ENCODE data around the gene GCH1. TPM values are rescaled to one million over a fixed set of nuclear protein-coding genes. Genes with fewer than 3 reads are reported as not detected.
A peak's percentile ranks its signal among the peaks of the same experiment; 100 is the strongest.
"Not testable (repeated sequence)": the region's sequence is repeated elsewhere in the genome, so short reads cannot be mapped to it uniquely, and the experiment has no call there.

Gene GCH1
- total and polyA plus RNA-seq, 2 donors from 2014 or later, result 9.2 to 12.3 TPM

DNA sequence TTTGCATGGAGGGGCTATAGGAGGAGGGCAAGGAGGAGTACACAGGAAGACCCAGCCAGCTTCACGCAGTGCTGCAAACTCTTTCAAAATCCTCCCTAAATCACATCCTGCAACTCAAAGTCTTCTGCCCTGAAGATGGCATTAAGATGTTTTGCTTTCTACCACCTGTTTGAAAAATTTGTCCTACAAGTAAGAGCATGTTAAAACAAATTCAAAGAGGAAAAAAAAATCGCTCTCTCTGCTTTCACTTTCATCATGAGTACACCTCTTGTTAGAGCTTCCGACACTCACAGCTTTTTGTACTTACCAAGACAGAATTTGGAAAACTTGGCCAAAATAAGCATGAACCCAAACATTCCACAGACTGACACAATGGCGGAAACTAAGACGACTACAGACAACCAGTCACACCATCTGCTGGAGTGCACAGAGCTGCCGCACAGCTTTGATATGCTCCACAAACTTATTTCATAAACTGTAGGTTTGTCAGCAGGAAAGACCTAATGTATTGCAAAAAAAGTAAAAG is 21.3 kb downstream of the GCH1 start:
- H3K27ac ChIP-seq (ENCODE audit: low read depth in 2 of 2, low read length in 2 of 2), result peak overlapping the region; percentile 23 to 70

GRCh38 chr14:54877703-54878021 is 25.0 kb downstream of the GCH1 start:
- Histone ChIP-seq H3K27ac (ENCODE audit: low read depth in 2 of 2, low read length in 2 of 2) (no peak overlapping the region), H3K9me3 (ENCODE audit: control insufficient read depth in 2 of 3, insufficient read depth in 1 of 3, low read length in 3 of 3) (no peaks in the 10 kb centered on the region), H3K4me1 (ENCODE audit: control insufficient read depth in 2 of 3, insufficient read depth in 2 of 3, low read depth in 1 of 3, low read length in 3 of 3) (peaks cover 0 to 7% (median 4%) of the 10 kb centered on the region in 3 donors), H3K9ac (ENCODE audit: low read length in 3 of 3) (no peak overlapping the region), H3K36me3 (ENCODE audit: control insufficient read depth in 2 of 3, insufficient read depth in 3 of 3, low read length in 3 of 3) (no peaks in the 10 kb centered on the region), H3K27me3 (ENCODE audit: control insufficient read depth, insufficient read depth, low read length) (no peaks in the 10 kb centered on the region), H3K4me3 (ENCODE audit: low read length in 3 of 3) (no peak overlapping the region)
- no peak for DNase-seq
- intact Hi-C loops (cut with DNase I), result no loop called here
- FAIRE-seq, result no peak
- no peak for TF ChIP-seq CTCF (IDR thresholded peaks at IDR 0.05; ENCODE audit: borderline replicate concordance, extremely low read depth, insufficient read depth)

More for the DNA sequence above, 21.3 kb downstream of the GCH1 start:
- Histone ChIP-seq H3K27me3 (ENCODE audit: control insufficient read depth, insufficient read depth, low read length) (no peaks in the 10 kb centered on the region), H3K36me3 (ENCODE audit: control insufficient read depth in 2 of 3, insufficient read depth in 3 of 3, low read length in 3 of 3) (no peaks in the 10 kb centered on the region), H3K4me3 (ENCODE audit: low read length in 3 of 3) (peak overlapping the region; percentile 40 to 65 (median 56)), H3K9ac (ENCODE audit: low read length in 3 of 3) (peak overlapping the region; percentile 6 to 60 (median 27)), H3K9me3 (ENCODE audit: control insufficient read depth in 2 of 3, insufficient read depth in 1 of 3, low read length in 3 of 3) (no peaks in the 10 kb centered on the region), H3K4me1 (ENCODE audit: control insufficient read depth in 2 of 3, insufficient read depth in 2 of 3, low read depth in 1 of 3, low read length in 3 of 3) (peaks cover 0 to 7% (median 4%) of the 10 kb centered on the region in 3 donors)
- intact Hi-C loops (cut with DNase I), result no loop called here
- no peak for FAIRE-seq
- DNase-seq, result peak in 2 of 5 donors; percentile 66 to 86
- TF ChIP-seq CTCF (IDR thresholded peaks at IDR 0.05; ENCODE audit: borderline replicate concordance, extremely low read depth, insufficient read depth), result no peak

DNA sequence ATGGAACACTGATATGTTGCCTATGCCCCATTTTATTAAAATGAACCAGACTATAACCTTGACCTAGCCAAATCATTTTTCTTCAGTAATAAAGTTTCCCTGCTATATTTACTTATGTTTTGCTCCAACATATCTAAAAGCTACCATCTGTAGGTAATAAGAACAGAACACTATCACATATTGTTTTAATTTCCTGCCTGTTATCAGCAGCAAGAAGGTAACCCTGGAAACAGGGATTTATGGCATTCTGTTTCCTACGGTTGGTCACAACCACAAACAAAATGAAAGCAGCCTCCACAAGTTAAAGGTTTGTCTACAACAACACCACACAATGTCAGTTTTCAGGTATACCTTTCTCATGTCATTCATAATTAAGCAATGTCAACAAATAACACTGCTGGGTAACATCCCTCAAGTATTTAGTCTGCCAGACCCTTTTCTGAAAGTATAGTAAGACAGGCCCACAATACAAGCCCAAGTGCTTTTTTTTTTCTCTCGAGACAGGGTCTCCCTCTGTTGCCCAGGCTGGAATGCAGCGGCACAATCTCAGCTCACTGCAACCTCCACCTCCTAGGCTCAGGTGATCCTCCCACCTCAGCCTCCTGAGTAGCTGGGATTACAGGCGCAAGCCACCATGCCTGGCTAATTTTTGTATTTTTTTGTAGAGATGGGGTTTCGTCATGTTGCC is 25.5 kb downstream of the GCH1 start:
- intact Hi-C loops (cut with DNase I), result no loop called here
- no peak overlapping the region for H3K9ac ChIP-seq (ENCODE audit: low read length in 3 of 3)
- peaks cover 0 to 4% (median 4%) of the 10 kb centered on the region in 3 donors for H3K4me1 ChIP-seq (ENCODE audit: control insufficient read depth in 2 of 3, insufficient read depth in 2 of 3, low read depth in 1 of 3, low read length in 3 of 3)
- H3K27ac ChIP-seq (ENCODE audit: low read depth in 2 of 2, low read length in 2 of 2), result no peak overlapping the region
- no peak for FAIRE-seq
- no peaks in the 10 kb centered on the region for H3K27me3 ChIP-seq (ENCODE audit: control insufficient read depth, insufficient read depth, low read length)
- no peak for TF ChIP-seq CTCF (IDR thresholded peaks at IDR 0.05; ENCODE audit: borderline replicate concordance, extremely low read depth, insufficient read depth)
- H3K4me3 ChIP-seq (ENCODE audit: low read length in 3 of 3), result no peak overlapping the region
- peak in 1 of 5 donors; percentile 60 for DNase-seq
- no peaks in the 10 kb centered on the region for H3K9me3 ChIP-seq (ENCODE audit: control insufficient read depth in 2 of 3, insufficient read depth in 1 of 3, low read length in 3 of 3)
- no peaks in the 10 kb centered on the region for H3K36me3 ChIP-seq (ENCODE audit: control insufficient read depth in 2 of 3, insufficient read depth in 3 of 3, low read length in 3 of 3)

DNA sequence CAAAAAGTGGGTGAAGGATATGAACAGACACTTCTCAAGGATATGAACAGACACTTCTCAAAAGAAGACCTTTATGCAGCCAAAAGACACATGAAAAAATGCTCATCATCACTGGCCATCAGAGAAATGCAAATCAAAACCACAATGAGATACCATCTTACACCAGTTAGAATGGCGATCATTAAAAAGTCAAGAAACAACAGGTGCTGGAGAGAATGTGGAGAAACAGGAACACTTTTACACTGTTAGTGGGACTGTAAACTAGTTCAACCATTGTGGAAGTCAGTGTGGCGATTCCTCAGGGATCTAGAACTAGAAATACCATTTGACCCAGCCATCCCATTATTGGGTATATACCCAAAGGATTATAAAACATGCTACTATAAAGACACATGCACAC is 27.0 kb downstream of the GCH1 start:
- H3K4me1 ChIP-seq (ENCODE audit: control insufficient read depth in 2 of 3, insufficient read depth in 2 of 3, low read depth in 1 of 3, low read length in 3 of 3); H3K9ac ChIP-seq (ENCODE audit: low read length in 3 of 3); H3K36me3 ChIP-seq (ENCODE audit: control insufficient read depth in 2 of 3, insufficient read depth in 3 of 3, low read length in 3 of 3); H3K4me3 ChIP-seq (ENCODE audit: low read length in 3 of 3); H3K27ac ChIP-seq (ENCODE audit: low read depth in 2 of 2, low read length in 2 of 2); DNase-seq; H3K27me3 ChIP-seq (ENCODE audit: control insufficient read depth, insufficient read depth, low read length); intact Hi-C loops (cut with DNase I); H3K9me3 ChIP-seq (ENCODE audit: control insufficient read depth in 2 of 3, insufficient read depth in 1 of 3, low read length in 3 of 3); FAIRE-seq: not testable (repeated sequence)

- H3K36me3 ChIP-seq (ENCODE audit: control insufficient read depth in 2 of 3, insufficient read depth in 3 of 3, low read length in 3 of 3); H3K9me3 ChIP-seq (ENCODE audit: control insufficient read depth in 2 of 3, insufficient read depth in 1 of 3, low read length in 3 of 3); H3K27ac ChIP-seq (ENCODE audit: low read depth in 2 of 2, low read length in 2 of 2); intact Hi-C loops (cut with DNase I); FAIRE-seq; H3K27me3 ChIP-seq (ENCODE audit: control insufficient read depth, insufficient read depth, low read length); H3K4me1 ChIP-seq (ENCODE audit: control insufficient read depth in 2 of 3, insufficient read depth in 2 of 3, low read depth in 1 of 3, low read length in 3 of 3): not testable (repeated sequence)
- peak in 4 of 5 donors; percentile 49 to 68 (median 54) for DNase-seq
- peak overlapping the region; percentile 62 to 73 (median 70) for H3K4me3 ChIP-seq (ENCODE audit: low read length in 3 of 3)
- H3K9ac ChIP-seq (ENCODE audit: low read length in 3 of 3), result peak overlapping the region in 1 of 3 donors; percentile 36
Measured at GRCh38 chr14:54870154-54871090, 32.2 kb downstream of the GCH1 start.

All from kidney (tissue), 14 donors.